HepG2 (cell line): ENCODE data around the gene DCP1B.

Source experiments
- TAF15 ChIP-seq: fragments of 200-400 bp; formaldehyde crosslinking; IDR thresholded peaks from one replicate; pipeline ENCODE4 v1.6.1; 2018; ENCODE audit warnings: mild to moderate bottlenecking, low read depth, low read length; ENCODE audit not compliant: poor library complexity, severe bottlenecking
- ZSCAN22 ChIP-seq: sonication (generic); formaldehyde crosslinking; IDR thresholded peaks from 2 replicates; pipeline ENCODE4 v1.4.0; 2020; ENCODE audit warnings: mild to moderate bottlenecking, missing genetic modification reagents
- TF ChIP-seq, protein P1 (sequence below): sonication (generic); formaldehyde crosslinking; IDR thresholded peaks from 2 replicates; pipeline ENCODE4 v1.5.0; 2020; ENCODE audit warnings: missing genetic modification reagents
- TF ChIP-seq, protein P2 (sequence below): sonication (generic); formaldehyde crosslinking; IDR thresholded peaks from 2 replicates; pipeline ENCODE4 v1.5.0; 2020; ENCODE audit warnings: mild to moderate bottlenecking, missing genetic modification reagents, moderate library complexity
- TF ChIP-seq, protein P3 (sequence below): sonication (generic); formaldehyde crosslinking; IDR thresholded peaks from 2 replicates; pipeline ENCODE4 v1.8.1; 2023; ENCODE audit warnings: missing genetic modification reagents, inconsistent platforms, borderline replicate concordance

DNA sequence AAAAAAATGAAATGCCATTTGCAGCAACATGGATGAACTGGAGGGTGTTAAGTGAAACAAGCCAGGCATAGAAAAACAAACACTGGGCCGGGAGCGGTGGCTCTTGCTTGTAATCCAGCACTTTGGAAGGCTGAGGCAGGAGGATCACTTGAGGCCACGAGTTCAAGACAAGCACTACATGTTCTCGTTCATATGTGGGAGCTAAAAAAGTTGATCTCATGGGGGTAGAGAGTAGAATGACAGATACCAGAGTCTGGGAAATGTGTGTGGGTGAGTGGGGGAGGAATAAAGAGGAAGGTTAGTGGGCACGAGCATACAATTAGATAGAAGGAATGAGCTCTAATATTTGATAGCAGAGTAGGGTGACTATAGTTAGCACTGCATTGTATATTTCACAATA lies 107.3 kb downstream of the DCP1B start:
- TF ChIP-seq, protein P1, sequence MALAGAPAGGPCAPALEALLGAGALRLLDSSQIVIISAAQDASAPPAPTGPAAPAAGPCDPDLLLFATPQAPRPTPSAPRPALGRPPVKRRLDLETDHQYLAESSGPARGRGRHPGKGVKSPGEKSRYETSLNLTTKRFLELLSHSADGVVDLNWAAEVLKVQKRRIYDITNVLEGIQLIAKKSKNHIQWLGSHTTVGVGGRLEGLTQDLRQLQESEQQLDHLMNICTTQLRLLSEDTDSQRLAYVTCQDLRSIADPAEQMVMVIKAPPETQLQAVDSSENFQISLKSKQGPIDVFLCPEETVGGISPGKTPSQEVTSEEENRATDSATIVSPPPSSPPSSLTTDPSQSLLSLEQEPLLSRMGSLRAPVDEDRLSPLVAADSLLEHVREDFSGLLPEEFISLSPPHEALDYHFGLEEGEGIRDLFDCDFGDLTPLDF: no peak
- no peak for TF ChIP-seq ZSCAN22 (CRISPR knock-in tag)
- TF ChIP-seq, protein P2, sequence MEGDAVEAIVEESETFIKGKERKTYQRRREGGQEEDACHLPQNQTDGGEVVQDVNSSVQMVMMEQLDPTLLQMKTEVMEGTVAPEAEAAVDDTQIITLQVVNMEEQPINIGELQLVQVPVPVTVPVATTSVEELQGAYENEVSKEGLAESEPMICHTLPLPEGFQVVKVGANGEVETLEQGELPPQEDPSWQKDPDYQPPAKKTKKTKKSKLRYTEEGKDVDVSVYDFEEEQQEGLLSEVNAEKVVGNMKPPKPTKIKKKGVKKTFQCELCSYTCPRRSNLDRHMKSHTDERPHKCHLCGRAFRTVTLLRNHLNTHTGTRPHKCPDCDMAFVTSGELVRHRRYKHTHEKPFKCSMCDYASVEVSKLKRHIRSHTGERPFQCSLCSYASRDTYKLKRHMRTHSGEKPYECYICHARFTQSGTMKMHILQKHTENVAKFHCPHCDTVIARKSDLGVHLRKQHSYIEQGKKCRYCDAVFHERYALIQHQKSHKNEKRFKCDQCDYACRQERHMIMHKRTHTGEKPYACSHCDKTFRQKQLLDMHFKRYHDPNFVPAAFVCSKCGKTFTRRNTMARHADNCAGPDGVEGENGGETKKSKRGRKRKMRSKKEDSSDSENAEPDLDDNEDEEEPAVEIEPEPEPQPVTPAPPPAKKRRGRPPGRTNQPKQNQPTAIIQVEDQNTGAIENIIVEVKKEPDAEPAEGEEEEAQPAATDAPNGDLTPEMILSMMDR (CRISPR knock-in tag): no peak
- TF ChIP-seq, protein P3, sequence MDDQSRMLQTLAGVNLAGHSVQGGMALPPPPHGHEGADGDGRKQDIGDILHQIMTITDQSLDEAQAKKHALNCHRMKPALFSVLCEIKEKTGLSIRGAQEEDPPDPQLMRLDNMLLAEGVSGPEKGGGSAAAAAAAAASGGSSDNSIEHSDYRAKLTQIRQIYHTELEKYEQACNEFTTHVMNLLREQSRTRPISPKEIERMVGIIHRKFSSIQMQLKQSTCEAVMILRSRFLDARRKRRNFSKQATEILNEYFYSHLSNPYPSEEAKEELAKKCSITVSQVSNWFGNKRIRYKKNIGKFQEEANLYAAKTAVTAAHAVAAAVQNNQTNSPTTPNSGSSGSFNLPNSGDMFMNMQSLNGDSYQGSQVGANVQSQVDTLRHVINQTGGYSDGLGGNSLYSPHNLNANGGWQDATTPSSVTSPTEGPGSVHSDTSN (CRISPR knock-in tag): no peak
- TF ChIP-seq TAF15: no peak
